GM19023 (cell line): ENCODE measurements around the gene BRMS1.

Source experiments
- ATAC-seq: cut with Tn5 transposase; IDR thresholded peaks from one replicate; pipeline ENCODE4 v1.9.1; 2021; ENCODE audit warnings: mild to moderate bottlenecking, moderate library complexity; ENCODE audit not compliant: unreplicated experiment

The BRMS1 gene

GRCh38 chr11:66287889-66288670, 56.8 kb downstream of the BRMS1 start:
- no peak for ATAC-seq
